GM21825 (cell line): ENCODE data around the gene SPACA9.

Experiments
- ATAC-seq: cut with Tn5 transposase; IDR thresholded peaks from one replicate; pipeline ENCODE4 v1.9.1; 2021; ENCODE audit warnings: mild to moderate bottlenecking, moderate library complexity; ENCODE audit not compliant: unreplicated experiment

Gene SPACA9

GRCh38 chr9:132878695-132879456 is at the start of gene SPACA9:
Gene SPACA9, plus strand, starts transcription at chr9:132878898. Its CDS starts 5,050 bp downstream, at chr9:132883948.
- no peak for ATAC-seq

- no peak for ATAC-seq
Observed at GRCh38 chr9:132832171-132832881, 46.4 kb upstream of the SPACA9 start.

GRCh38 chr9:132833550-132834121 is 45.1 kb upstream of the SPACA9 start:
- no peak for ATAC-seq

GRCh38 chr9:132834343-132834742 is 44.4 kb upstream of the SPACA9 start:
- no peak for ATAC-seq

- no peak for ATAC-seq
Observed at GRCh38 chr9:132837501-132838286, 41.0 kb upstream of the SPACA9 start.

GRCh38 chr9:132838291-132838690 is 40.4 kb upstream of the SPACA9 start:
- no peak for ATAC-seq

GRCh38 chr9:132840980-132841379 is 37.7 kb upstream of the SPACA9 start:
- ATAC-seq: no peak

- ATAC-seq: no peak
Observed at GRCh38 chr9:132842124-132843044, 36.3 kb upstream of the SPACA9 start.

- ATAC-seq: no peak
Observed at GRCh38 chr9:132846109-132846917, 32.4 kb upstream of the SPACA9 start.

GRCh38 chr9:132846918-132847515 is 31.7 kb upstream of the SPACA9 start:
- ATAC-seq: no peak

- ATAC-seq: no peak
Observed at GRCh38 chr9:132849185-132849706, 29.5 kb upstream of the SPACA9 start.

GRCh38 chr9:132853482-132853881 is 25.2 kb upstream of the SPACA9 start:
- ATAC-seq: no peak

GRCh38 chr9:132854832-132855231 is 23.9 kb upstream of the SPACA9 start:
- no peak for ATAC-seq

- ATAC-seq: no peak
Observed at GRCh38 chr9:132855904-132856303, 22.8 kb upstream of the SPACA9 start.

GRCh38 chr9:132857031-132857430 is 21.7 kb upstream of the SPACA9 start:
- ATAC-seq: no peak

GRCh38 chr9:132857616-132858342 is 20.9 kb upstream of the SPACA9 start:
- ATAC-seq: no peak

- no peak for ATAC-seq
Observed at GRCh38 chr9:132858751-132859150, 19.9 kb upstream of the SPACA9 start.

GRCh38 chr9:132861666-132862065 is 17.0 kb upstream of the SPACA9 start:
- no peak for ATAC-seq
